PC-3 (cell line): ENCODE measurements around the gene PCBP1.

ENCODE experiments used
- EZH2 ChIP-seq: fragments of 300-600 bp; sonication (generic); IDR thresholded peaks from one replicate; pipeline ENCODE4 v1.6.1; 2017; ENCODE audit warnings: antibody characterized with exemption, mild to moderate bottlenecking, low read length; ENCODE audit not compliant: unreplicated experiment
- EZH2phosphoT487 ChIP-seq: fragments of 300-600 bp; sonication (generic); IDR thresholded peaks from 2 replicates; pipeline ENCODE4 v1.6.1; 2018; ENCODE audit warnings: mild to moderate bottlenecking, antibody characterized with exemption, low read length, borderline replicate concordance
- TF ChIP-seq, protein P1 (sequence below): fragments of 300-600 bp; sonication (generic); conservative IDR thresholded peaks from 2 replicates; pipeline ENCODE4 v1.5.1; 2017; ENCODE audit warnings: antibody characterized with exemption, low read depth, mild to moderate bottlenecking, low read length

- TF ChIP-seq, protein P1, sequence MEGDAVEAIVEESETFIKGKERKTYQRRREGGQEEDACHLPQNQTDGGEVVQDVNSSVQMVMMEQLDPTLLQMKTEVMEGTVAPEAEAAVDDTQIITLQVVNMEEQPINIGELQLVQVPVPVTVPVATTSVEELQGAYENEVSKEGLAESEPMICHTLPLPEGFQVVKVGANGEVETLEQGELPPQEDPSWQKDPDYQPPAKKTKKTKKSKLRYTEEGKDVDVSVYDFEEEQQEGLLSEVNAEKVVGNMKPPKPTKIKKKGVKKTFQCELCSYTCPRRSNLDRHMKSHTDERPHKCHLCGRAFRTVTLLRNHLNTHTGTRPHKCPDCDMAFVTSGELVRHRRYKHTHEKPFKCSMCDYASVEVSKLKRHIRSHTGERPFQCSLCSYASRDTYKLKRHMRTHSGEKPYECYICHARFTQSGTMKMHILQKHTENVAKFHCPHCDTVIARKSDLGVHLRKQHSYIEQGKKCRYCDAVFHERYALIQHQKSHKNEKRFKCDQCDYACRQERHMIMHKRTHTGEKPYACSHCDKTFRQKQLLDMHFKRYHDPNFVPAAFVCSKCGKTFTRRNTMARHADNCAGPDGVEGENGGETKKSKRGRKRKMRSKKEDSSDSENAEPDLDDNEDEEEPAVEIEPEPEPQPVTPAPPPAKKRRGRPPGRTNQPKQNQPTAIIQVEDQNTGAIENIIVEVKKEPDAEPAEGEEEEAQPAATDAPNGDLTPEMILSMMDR = no peak
- TF ChIP-seq EZH2phosphoT487 (no peak), EZH2 (no peak)
Observed at GRCh38 chr2:70069049-70069448, 18.2 kb upstream of the PCBP1 start.
